Lung (tissue), 12 donors: Measurements from ENCODE around the gene NOTCH2. TPM values are rescaled to one million over a fixed set of nuclear protein-coding genes. Genes with fewer than 3 reads are reported as not detected.

ENCODE experiments used
- ATAC-seq: fragments of 200-7000 bp; cut with Tn5 transposase; one replicate; pipeline ENCODE4 v1.9.1; 2020; ENCODE audit warnings: moderate number of reproducible peaks; ENCODE audit not compliant: insufficient read depth, low FRiP score
- DNase-seq, 3 donors: peaks; one replicate each; pipeline ENCODE4 v3.0.0-alpha.2; 2013 to 2017
- H3K27ac ChIP-seq, 2 donors: one replicate each; pipeline ENCODE4 v1.5.1; 2013; ENCODE audit warnings: mild to moderate bottlenecking in 2 of 2, moderate library complexity in 2 of 2, control low read depth in 1 of 2, inconsistent platforms in 1 of 2, low read depth in 1 of 2, low read length in 1 of 2
- H3K27me3 ChIP-seq, 3 donors: one replicate each; pipeline ENCODE4 v1.5.1; 2013; ENCODE audit warnings: low read length in 2 of 3; ENCODE audit not compliant: control insufficient read depth in 3 of 3, insufficient read depth in 3 of 3
- H3K36me3 ChIP-seq, 4 donors: one replicate each; pipeline ENCODE4 v1.5.1; 2013; ENCODE audit warnings: low read length in 4 of 4, mild to moderate bottlenecking in 1 of 4, moderate library complexity in 1 of 4; ENCODE audit not compliant: control insufficient read depth in 4 of 4, insufficient read depth in 4 of 4
- H3K4me1 ChIP-seq, 5 donors: one replicate each; pipeline ENCODE4 v1.5.1; 2013; ENCODE audit warnings: low read length in 5 of 5, mild to moderate bottlenecking in 2 of 5, moderate library complexity in 1 of 5; ENCODE audit not compliant: control insufficient read depth in 5 of 5, insufficient read depth in 5 of 5
- H3K4me3 ChIP-seq: one replicate; pipeline ENCODE4 v1.5.1; 2013; ENCODE audit warnings: mild to moderate bottlenecking, control low read depth, moderate library complexity
- H3K9ac ChIP-seq, 2 donors: one replicate each; pipeline ENCODE4 v1.5.1; 2013; ENCODE audit warnings: low read length in 2 of 2, control low read depth in 1 of 2; ENCODE audit not compliant: insufficient read depth in 1 of 2
- H3K9me3 ChIP-seq, 4 donors: one replicate each; pipeline ENCODE4 v1.5.1; 2013; ENCODE audit warnings: low read length in 3 of 4, mild to moderate bottlenecking in 1 of 4, moderate library complexity in 1 of 4; ENCODE audit not compliant: control insufficient read depth in 4 of 4, insufficient read depth in 3 of 4
- WGBS, 2 donors: extraction: QIAGEN DNeasy Blood & Tissue Kit; methylation state at CpG; one replicate each; pipeline ENCODE4 v1.1.7; 2013; 5-methylcytosine and 5-hydroxymethylcytosine counted together
- polyA plus RNA-seq, 2 donors: library from polyadenylated mRNA; stranded (reverse); fragments of 200-250 nt; gene quantifications; one replicate each; pipeline ENCODE4 v1.2.1, GENCODE V29; 2013
- total RNA-seq, 2 donors: library from RNA; depleted of rRNA in 1 of 2; stranded (reverse); fragments of >200 nt in 1 of 2; gene quantifications; one replicate each; pipeline ENCODE4 v1.2.1, GENCODE V29; 2014 to 2021
- TF ChIP-seq, protein P1 (sequence below): IDR thresholded peaks from 2 replicates; pipeline ENCODE4 v1.5.1; 2012; ENCODE audit warnings: mild to moderate bottlenecking; ENCODE audit errors: control extremely low read depth, extremely low read depth
- donor health status: control.
- donor health status: control.
- donor health status: Bipolar disorder and iron deficiency.
- donor health status: healthy.
- donor health status: DM: yes; HTN: yes; CAD: no.

Gene NOTCH2
- total and polyA plus RNA-seq, 4 donors, result 6.8 to 179 (median 80.3) TPM

- TF ChIP-seq, protein P1, sequence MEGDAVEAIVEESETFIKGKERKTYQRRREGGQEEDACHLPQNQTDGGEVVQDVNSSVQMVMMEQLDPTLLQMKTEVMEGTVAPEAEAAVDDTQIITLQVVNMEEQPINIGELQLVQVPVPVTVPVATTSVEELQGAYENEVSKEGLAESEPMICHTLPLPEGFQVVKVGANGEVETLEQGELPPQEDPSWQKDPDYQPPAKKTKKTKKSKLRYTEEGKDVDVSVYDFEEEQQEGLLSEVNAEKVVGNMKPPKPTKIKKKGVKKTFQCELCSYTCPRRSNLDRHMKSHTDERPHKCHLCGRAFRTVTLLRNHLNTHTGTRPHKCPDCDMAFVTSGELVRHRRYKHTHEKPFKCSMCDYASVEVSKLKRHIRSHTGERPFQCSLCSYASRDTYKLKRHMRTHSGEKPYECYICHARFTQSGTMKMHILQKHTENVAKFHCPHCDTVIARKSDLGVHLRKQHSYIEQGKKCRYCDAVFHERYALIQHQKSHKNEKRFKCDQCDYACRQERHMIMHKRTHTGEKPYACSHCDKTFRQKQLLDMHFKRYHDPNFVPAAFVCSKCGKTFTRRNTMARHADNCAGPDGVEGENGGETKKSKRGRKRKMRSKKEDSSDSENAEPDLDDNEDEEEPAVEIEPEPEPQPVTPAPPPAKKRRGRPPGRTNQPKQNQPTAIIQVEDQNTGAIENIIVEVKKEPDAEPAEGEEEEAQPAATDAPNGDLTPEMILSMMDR, result no peak
- Histone ChIP-seq H3K36me3 (peaks cover 24 to 62% (median 37%) of the 10 kb centered on the region in 4 donors), H3K27me3 (no peaks in the 10 kb centered on the region), H3K9ac (no peak overlapping the region), H3K4me3 (no peak overlapping the region), H3K9me3 (peaks cover 3 to 4% (median 3%) of the 10 kb centered on the region in 4 donors), H3K27ac (no peak overlapping the region), H3K4me1 (no peaks in the 10 kb centered on the region)
- no peak for DNase-seq
- no peak for ATAC-seq
- WGBS, 2 donors, result 93 to 100% methylated on average over 1 of the region's 1 CpG
Observed at GRCh38 chr1:119929643-119930315, 139.7 kb downstream of the NOTCH2 start.

GRCh38 chr1:119926553-119926952, 142.9 kb downstream of the NOTCH2 start:
- Histone ChIP-seq H3K4me1 (no peaks in the 10 kb centered on the region), H3K27ac (no peak overlapping the region), H3K9ac (no peak overlapping the region), H3K36me3 (peaks cover 25 to 66% (median 45%) of the 10 kb centered on the region in 4 donors), H3K9me3 (peaks cover 0 to 4% (median 0%) of the 10 kb centered on the region in 4 donors), H3K4me3 (no peak overlapping the region), H3K27me3 (no peaks in the 10 kb centered on the region)
- TF ChIP-seq, protein P1, result no peak
- ATAC-seq, result no peak
- WGBS, 2 donors, result 77 to 92% methylated on average over 3 of the region's 3 CpGs
- no peak for DNase-seq

GRCh38 chr1:119924948-119925898, 144.2 kb downstream of the NOTCH2 start:
- TF ChIP-seq, protein P1, result no peak
- 90 to 92% methylated on average over 18 to 19 of the region's 19 CpGs for WGBS, 2 donors
- Histone ChIP-seq H3K27ac (no peak overlapping the region), H3K9me3 (peaks cover 0 to 4% (median 0%) of the 10 kb centered on the region in 4 donors), H3K4me3 (no peak overlapping the region), H3K9ac (no peak overlapping the region), H3K27me3 (no peaks in the 10 kb centered on the region), H3K4me1 (no peaks in the 10 kb centered on the region), H3K36me3 (peaks cover 31 to 78% (median 52%) of the 10 kb centered on the region in 4 donors)
- no peak for ATAC-seq
- DNase-seq, result peak in 1 of 3 donors; percentile 4
